Epithelial cell of esophagus (primary cell): Measurements from ENCODE around the gene ETS1.

Experiments
- DNase-seq: peaks from one replicate; pipeline ENCODE4 v3.0.0; 2010; ENCODE audit warnings: low read depth
- H3K4me3 ChIP-seq: 2 replicates; pipeline ENCODE4 v1.5.1; 2011; ENCODE audit warnings: mild to moderate bottlenecking, low read length, control low read depth
- TF ChIP-seq, protein P1 (sequence below): IDR thresholded peaks from 2 replicates; pipeline ENCODE4 v1.5.1; 2011; ENCODE audit warnings: low read depth, mild to moderate bottlenecking, low read length, control low read depth, inconsistent platforms; ENCODE audit not compliant: insufficient read depth; ENCODE audit errors: missing control alignments

ETS1 gene

GRCh38 chr11:128462922-128463321 lies 124.4 kb downstream of the ETS1 start:
- H3K4me3 ChIP-seq: no peak overlapping the region
- TF ChIP-seq, protein P1, sequence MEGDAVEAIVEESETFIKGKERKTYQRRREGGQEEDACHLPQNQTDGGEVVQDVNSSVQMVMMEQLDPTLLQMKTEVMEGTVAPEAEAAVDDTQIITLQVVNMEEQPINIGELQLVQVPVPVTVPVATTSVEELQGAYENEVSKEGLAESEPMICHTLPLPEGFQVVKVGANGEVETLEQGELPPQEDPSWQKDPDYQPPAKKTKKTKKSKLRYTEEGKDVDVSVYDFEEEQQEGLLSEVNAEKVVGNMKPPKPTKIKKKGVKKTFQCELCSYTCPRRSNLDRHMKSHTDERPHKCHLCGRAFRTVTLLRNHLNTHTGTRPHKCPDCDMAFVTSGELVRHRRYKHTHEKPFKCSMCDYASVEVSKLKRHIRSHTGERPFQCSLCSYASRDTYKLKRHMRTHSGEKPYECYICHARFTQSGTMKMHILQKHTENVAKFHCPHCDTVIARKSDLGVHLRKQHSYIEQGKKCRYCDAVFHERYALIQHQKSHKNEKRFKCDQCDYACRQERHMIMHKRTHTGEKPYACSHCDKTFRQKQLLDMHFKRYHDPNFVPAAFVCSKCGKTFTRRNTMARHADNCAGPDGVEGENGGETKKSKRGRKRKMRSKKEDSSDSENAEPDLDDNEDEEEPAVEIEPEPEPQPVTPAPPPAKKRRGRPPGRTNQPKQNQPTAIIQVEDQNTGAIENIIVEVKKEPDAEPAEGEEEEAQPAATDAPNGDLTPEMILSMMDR: no peak
- DNase-seq: no peak

- no peak overlapping the region for H3K4me3 ChIP-seq
- TF ChIP-seq, protein P1: no peak
- DNase-seq: no peak
Measured at GRCh38 chr11:128462189-128462588, 125.2 kb downstream of the ETS1 start.

DNA sequence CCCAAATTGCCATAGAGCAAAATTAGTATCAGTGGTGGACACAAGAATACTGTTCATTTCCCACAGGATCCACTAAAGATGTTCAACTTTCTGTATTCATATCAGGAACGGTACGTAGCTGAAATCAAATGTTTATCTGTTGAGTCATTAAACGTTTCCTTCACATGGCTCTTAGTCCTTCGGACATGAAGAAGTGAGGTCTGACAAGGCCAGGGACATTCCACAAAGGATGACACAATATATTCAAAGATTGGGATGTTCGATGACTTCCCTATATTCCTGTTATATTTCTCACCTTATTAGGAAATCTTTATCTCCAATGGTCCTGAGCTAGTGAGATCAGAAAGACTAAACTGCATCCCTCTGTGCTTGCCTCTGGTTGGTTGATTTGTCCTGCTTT lies 129.0 kb downstream of the ETS1 start:
- H3K4me3 ChIP-seq: no peak overlapping the region
- TF ChIP-seq, protein P1: no peak
- DNase-seq: peak; percentile 72

- no peak overlapping the region for H3K4me3 ChIP-seq
- DNase-seq: no peak
- TF ChIP-seq, protein P1: no peak
Measured at GRCh38 chr11:128457874-128458273, 129.5 kb downstream of the ETS1 start.

DNA sequence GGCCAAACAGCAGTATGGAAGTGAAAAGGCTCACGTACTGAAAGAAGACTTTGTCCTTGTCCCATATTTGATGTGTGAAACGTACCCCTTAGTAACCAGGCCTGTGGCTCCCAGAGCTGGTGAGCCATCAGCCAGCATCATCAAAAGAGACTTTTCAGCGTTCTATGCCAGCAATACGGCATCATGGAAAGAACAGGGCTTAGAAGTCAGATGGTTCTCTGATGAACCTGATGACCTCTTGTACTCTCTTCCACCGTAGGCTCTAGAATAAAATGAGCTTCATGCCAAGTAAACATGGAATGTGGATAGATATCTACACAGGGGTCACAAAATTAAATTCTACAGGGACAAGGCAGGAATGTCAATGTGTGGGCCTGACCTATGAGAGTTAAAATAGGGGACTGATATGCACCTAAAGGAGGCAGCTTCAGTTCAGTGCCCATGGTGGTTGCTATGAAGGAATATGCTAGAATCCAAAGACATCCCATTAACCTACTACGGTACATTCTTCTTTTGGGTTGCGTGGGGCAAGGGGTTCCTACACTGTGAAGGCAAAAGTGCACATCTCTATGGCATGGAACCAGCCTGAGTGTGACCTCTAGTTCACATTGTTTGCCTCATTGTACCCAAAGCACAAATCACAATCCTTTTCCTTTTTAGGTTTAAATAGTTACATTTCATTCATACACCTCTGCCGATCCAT lies 130.6 kb downstream of the ETS1 start:
- H3K4me3 ChIP-seq: no peak overlapping the region
- DNase-seq: no peak
- TF ChIP-seq, protein P1: no peak

GRCh38 chr11:128455766-128456165 lies 131.6 kb downstream of the ETS1 start:
- no peak for DNase-seq
- no peak overlapping the region for H3K4me3 ChIP-seq
- TF ChIP-seq, protein P1: no peak

GRCh38 chr11:128453444-128454336 lies 133.7 kb downstream of the ETS1 start:
- peak; percentile 95 for DNase-seq
- TF ChIP-seq, protein P1: no peak
- no peak overlapping the region for H3K4me3 ChIP-seq
